SK-N-MC (cell line): ENCODE measurements around the gene VSTM2B.

ENCODE experiments used
- EZH2 ChIP-seq: fragments of 200-600 bp; sonication (generic); IDR thresholded peaks from one replicate; pipeline ENCODE4 v1.6.1; 2017; ENCODE audit warnings: antibody characterized with exemption
- FOXP2 ChIP-seq: optimal IDR thresholded peaks from 2 replicates; pipeline ENCODE3; 2011; ENCODE audit warnings: mild to moderate bottlenecking, moderate library complexity; ENCODE audit not compliant: insufficient read depth; ENCODE audit errors: extremely low read length, control extremely low read depth
- POLR2AphosphoS5 ChIP-seq: IDR thresholded peaks from 2 replicates; pipeline ENCODE4 v1.6.1; 2012; ENCODE audit warnings: mild to moderate bottlenecking, low read depth, low read length, borderline replicate concordance

DNA sequence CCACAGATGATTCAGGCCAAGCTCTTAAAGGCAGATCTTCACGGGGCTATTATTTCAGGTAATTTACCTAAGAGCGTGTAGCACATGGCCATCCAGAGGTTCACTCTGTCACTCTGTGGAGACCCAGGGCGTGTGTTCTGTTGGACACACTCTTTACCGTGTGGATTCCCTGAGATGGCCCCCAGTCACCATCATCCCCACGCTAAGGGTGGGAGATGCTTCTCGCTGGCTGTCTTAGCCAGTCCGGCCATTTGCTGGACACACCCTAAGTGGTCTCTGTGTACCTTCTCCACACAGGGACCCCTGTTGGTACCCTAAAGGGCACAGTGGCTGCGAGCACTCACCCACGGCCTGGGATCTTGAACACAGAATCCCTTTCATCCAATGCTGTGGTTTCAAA is 86.3 kb downstream of the VSTM2B start:
- no peak for TF ChIP-seq POLR2AphosphoS5
- no peak for TF ChIP-seq EZH2
- TF ChIP-seq FOXP2, result no peak
